ENCODE data around the gene THSD7A. TPM values are rescaled to one million over a fixed set of nuclear protein-coding genes. Genes with fewer than 3 reads are reported as not detected.
A peak's percentile ranks its signal among the peaks of the same experiment; 100 is the strongest.

THSD7A gene
- total RNA-seq, 1 experiment from 2014 or later, result 0.68 TPM

DNA sequence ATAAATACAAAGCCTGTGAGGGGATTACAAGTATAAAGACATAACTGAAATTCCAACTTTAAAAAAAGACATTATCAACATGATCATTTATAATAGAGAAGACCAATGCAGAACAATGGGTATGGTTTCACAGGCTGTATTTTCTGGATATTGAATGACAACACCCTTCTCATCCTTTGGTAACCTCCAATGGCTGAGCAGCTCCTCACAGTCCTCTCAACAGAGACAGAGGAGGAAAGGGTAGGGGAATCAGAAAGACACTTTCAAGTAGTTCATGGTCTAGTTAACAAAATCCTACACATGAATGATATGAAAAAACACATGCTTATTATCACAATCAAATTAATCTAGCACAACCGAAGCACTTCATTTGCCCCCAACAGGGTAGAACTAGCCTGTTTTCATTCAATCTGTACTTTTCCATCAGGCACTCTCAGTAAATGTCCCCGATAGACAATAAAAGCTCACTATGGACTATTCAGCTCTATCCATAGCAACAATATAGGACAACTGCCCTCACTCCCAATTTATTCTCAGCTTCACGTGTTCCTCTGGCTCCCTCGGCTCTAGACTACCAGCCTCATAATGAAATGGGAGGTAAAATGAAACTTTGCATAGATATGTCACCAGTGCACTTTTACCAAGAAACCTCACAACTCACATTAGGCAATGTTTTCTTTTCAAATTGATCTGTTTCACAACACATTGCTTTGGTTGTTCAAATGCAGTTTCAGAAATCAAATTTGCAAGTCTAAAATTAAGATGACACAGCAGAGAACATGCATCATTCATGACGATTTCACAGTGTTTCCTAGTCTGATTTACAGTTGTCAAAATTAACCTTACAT is 211.4 kb downstream of the THSD7A start:
- Mint-ChIP-seq H3K27me3 (ENCODE audit: low read depth) (no peaks in the 10 kb centered on the region), H3K27ac (no peak overlapping the region), H3K36me3 (no peaks in the 10 kb centered on the region), H3K4me3 (no peak overlapping the region), H3K9me3 (no peaks in the 10 kb centered on the region), H3K4me1 (peaks cover 25% of the 10 kb centered on the region)
- peak; percentile 47; the same call in 1 of the 2 replicates for ATAC-seq
- DNase-seq (ENCODE audit: low spot score), result no peak
- TF ChIP-seq ZNF416 (CRISPR knock-in tag; IDR thresholded peaks at IDR 0.05) (no peak), ERG (CRISPR knock-in tag; IDR thresholded peaks at IDR 0.05) (no peak), NFE2L1 (CRISPR knock-in tag; IDR thresholded peaks at IDR 0.05) (no peak), SP1 (CRISPR knock-in tag; conservative IDR thresholded peaks at IDR 0.05) (no peak), GTF2I (CRISPR knock-in tag; conservative IDR thresholded peaks at IDR 0.05) (no peak), CREB1 (CRISPR knock-in tag; IDR thresholded peaks at IDR 0.05) (no peak), ELF4 (CRISPR knock-in tag; IDR thresholded peaks at IDR 0.05; ENCODE audit: low read depth) (no peak), SMAD4 (CRISPR knock-in tag; IDR thresholded peaks at IDR 0.05) (no peak), ZNF219 (CRISPR knock-in tag; IDR thresholded peaks at IDR 0.05; ENCODE audit: borderline replicate concordance) (no peak), RELA (CRISPR knock-in tag; IDR thresholded peaks at IDR 0.05; ENCODE audit: borderline replicate concordance) (no peak), ETV6 (CRISPR knock-in tag; IDR thresholded peaks at IDR 0.05) (no peak), TEAD4 (CRISPR knock-in tag; IDR thresholded peaks at IDR 0.05) (no peak), ZNF396 (CRISPR knock-in tag; IDR thresholded peaks at IDR 0.05; ENCODE audit: borderline replicate concordance) (no peak), CBFB (CRISPR knock-in tag; IDR thresholded peaks at IDR 0.05; ENCODE audit: low read depth) (no peak)
- TF ChIP-seq, protein P1, sequence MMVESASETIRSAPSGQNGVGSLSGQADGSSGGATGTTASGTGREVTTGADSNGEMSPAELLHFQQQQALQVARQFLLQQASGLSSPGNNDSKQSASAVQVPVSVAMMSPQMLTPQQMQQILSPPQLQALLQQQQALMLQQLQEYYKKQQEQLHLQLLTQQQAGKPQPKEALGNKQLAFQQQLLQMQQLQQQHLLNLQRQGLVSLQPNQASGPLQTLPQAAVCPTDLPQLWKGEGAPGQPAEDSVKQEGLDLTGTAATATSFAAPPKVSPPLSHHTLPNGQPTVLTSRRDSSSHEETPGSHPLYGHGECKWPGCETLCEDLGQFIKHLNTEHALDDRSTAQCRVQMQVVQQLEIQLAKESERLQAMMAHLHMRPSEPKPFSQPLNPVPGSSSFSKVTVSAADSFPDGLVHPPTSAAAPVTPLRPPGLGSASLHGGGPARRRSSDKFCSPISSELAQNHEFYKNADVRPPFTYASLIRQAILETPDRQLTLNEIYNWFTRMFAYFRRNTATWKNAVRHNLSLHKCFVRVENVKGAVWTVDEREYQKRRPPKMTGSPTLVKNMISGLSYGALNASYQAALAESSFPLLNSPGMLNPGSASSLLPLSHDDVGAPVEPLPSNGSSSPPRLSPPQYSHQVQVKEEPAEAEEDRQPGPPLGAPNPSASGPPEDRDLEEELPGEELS (CRISPR knock-in tag; IDR thresholded peaks at IDR 0.05), result no peak
- TF ChIP-seq, protein P2, sequence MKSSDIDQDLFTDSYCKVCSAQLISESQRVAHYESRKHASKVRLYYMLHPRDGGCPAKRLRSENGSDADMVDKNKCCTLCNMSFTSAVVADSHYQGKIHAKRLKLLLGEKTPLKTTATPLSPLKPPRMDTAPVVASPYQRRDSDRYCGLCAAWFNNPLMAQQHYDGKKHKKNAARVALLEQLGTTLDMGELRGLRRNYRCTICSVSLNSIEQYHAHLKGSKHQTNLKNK (CRISPR knock-in tag; IDR thresholded peaks at IDR 0.05), result no peak
- TF ChIP-seq, protein P3, sequence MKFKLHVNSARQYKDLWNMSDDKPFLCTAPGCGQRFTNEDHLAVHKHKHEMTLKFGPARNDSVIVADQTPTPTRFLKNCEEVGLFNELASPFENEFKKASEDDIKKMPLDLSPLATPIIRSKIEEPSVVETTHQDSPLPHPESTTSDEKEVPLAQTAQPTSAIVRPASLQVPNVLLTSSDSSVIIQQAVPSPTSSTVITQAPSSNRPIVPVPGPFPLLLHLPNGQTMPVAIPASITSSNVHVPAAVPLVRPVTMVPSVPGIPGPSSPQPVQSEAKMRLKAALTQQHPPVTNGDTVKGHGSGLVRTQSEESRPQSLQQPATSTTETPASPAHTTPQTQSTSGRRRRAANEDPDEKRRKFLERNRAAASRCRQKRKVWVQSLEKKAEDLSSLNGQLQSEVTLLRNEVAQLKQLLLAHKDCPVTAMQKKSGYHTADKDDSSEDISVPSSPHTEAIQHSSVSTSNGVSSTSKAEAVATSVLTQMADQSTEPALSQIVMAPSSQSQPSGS (CRISPR knock-in tag; IDR thresholded peaks at IDR 0.05; ENCODE audit: borderline replicate concordance, low read depth), result no peak
- ChIA-PET CTCF (no interaction called here), POLR2A (no interaction called here)

GRCh38 chr7:11616466-11616865 is 215.5 kb downstream of the THSD7A start:
- Mint-ChIP-seq H3K4me1 (peaks cover 29% of the 10 kb centered on the region), H3K4me3 (no peak overlapping the region), H3K9me3 (no peaks in the 10 kb centered on the region), H3K27ac (no peak overlapping the region), H3K36me3 (no peaks in the 10 kb centered on the region), H3K27me3 (ENCODE audit: low read depth) (no peaks in the 10 kb centered on the region)
- DNase-seq (ENCODE audit: low spot score) (no peak), ATAC-seq (0 out of 2 replicates have a peak, but pooled peaks have one; percentile 25)
- TF ChIP-seq AFF4 (CRISPR knock-in tag; IDR thresholded peaks at IDR 0.05; ENCODE audit: borderline replicate concordance) (no peak), MXD4 (CRISPR knock-in tag; IDR thresholded peaks at IDR 0.05; ENCODE audit: borderline replicate concordance) (no peak), ESRRA (CRISPR knock-in tag; IDR thresholded peaks at IDR 0.05; ENCODE audit: borderline replicate concordance) (no peak), TEAD4 (CRISPR knock-in tag; IDR thresholded peaks at IDR 0.05) (no peak), ZBTB21 (CRISPR knock-in tag; IDR thresholded peaks at IDR 0.05; ENCODE audit: borderline replicate concordance) (no peak), JUN (CRISPR knock-in tag; IDR thresholded peaks at IDR 0.05) (no peak)
- TF ChIP-seq, protein P4, sequence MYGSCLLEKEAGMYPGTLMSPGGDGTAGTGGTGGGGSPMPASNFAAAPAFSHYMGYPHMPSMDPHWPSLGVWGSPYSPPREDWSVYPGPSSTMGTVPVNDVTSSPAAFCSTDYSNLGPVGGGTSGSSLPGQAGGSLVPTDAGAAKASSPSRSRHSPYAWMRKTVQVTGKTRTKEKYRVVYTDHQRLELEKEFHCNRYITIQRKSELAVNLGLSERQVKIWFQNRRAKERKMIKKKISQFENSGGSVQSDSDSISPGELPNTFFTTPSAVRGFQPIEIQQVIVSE (CRISPR knock-in tag; IDR thresholded peaks at IDR 0.05; ENCODE audit: borderline replicate concordance), result no peak
- TF ChIP-seq, protein P5, sequence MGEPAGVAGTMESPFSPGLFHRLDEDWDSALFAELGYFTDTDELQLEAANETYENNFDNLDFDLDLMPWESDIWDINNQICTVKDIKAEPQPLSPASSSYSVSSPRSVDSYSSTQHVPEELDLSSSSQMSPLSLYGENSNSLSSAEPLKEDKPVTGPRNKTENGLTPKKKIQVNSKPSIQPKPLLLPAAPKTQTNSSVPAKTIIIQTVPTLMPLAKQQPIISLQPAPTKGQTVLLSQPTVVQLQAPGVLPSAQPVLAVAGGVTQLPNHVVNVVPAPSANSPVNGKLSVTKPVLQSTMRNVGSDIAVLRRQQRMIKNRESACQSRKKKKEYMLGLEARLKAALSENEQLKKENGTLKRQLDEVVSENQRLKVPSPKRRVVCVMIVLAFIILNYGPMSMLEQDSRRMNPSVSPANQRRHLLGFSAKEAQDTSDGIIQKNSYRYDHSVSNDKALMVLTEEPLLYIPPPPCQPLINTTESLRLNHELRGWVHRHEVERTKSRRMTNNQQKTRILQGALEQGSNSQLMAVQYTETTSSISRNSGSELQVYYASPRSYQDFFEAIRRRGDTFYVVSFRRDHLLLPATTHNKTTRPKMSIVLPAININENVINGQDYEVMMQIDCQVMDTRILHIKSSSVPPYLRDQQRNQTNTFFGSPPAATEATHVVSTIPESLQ (CRISPR knock-in tag; IDR thresholded peaks at IDR 0.05), result no peak
- CTCF ChIA-PET, result interaction anchor here (0.6 kb wide), 1 partner anchor 243 kb away, joined by 3 read pairs; no protein-coding TSS in a partner anchor
- POLR2A ChIA-PET, result no interaction called here
